Measurements from ENCODE around the gene FBXO15.

DNA sequence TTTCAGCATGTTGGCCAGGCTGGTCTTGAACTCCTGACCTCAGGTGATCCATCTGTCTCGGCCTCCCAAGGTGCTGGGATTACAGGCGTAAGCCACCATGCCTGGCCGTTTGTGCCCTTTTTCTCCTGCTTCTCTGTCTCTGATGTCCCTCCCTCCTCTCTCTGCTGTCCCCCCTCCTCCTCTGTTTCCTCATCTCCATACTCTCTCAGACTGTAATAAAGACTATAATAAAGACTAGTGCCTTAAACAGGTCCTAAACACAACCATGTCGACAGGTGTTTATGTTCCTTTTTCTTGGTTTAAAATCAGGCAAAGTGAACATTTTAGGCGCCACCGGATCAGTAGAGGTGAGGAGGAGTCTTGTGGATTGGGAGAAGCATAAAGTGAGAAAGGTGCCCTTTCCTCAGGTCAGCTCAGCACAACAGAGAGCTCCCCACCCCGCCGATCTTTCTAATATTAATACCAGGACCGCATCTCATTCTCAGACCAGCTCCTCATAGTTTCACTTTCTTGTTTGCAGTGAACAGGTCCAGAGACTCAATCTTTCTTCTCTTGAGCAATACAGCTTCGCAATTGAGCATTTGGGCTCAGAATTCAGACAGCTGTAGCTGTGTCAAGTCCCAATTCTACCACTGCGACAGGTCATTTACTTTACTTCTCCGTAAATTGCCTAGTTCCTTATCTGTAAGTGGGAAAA is 24.4 kb upstream of the FBXO15 start:
- TF ChIP-seq, protein P1, sequence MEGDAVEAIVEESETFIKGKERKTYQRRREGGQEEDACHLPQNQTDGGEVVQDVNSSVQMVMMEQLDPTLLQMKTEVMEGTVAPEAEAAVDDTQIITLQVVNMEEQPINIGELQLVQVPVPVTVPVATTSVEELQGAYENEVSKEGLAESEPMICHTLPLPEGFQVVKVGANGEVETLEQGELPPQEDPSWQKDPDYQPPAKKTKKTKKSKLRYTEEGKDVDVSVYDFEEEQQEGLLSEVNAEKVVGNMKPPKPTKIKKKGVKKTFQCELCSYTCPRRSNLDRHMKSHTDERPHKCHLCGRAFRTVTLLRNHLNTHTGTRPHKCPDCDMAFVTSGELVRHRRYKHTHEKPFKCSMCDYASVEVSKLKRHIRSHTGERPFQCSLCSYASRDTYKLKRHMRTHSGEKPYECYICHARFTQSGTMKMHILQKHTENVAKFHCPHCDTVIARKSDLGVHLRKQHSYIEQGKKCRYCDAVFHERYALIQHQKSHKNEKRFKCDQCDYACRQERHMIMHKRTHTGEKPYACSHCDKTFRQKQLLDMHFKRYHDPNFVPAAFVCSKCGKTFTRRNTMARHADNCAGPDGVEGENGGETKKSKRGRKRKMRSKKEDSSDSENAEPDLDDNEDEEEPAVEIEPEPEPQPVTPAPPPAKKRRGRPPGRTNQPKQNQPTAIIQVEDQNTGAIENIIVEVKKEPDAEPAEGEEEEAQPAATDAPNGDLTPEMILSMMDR (conservative IDR thresholded peaks at IDR 0.05) = no peak
- no peak for TF ChIP-seq ZFX (IDR thresholded peaks at IDR 0.05)
